ENCODE results near the gene GCDH.

The GCDH gene

GRCh38 chr19:12936582-12936981, 45.6 kb downstream of the GCDH start:
- DNase-seq: no peak
- TF ChIP-seq GATA1 (IDR thresholded peaks at IDR 0.05; ENCODE audit: low read depth, low read length) (no peak), POLR2A (IDR thresholded peaks at IDR 0.05; ENCODE audit: low read length) (no peak)

GRCh38 chr19:12937093-12937926, 46.4 kb downstream of the GCDH start:
- DNase-seq: peak; percentile 71 to 76
- TF ChIP-seq GATA1 (IDR thresholded peaks at IDR 0.05; ENCODE audit: low read depth, low read length) (no peak), POLR2A (IDR thresholded peaks at IDR 0.05; ENCODE audit: low read length) (no peak)

- TF ChIP-seq POLR2A (IDR thresholded peaks at IDR 0.05; ENCODE audit: low read length) (peak; percentile 99), GATA1 (IDR thresholded peaks at IDR 0.05; ENCODE audit: low read depth, low read length) (no peak)
- DNase-seq: peak; percentile 100
Observed at GRCh38 chr19:12937927-12938778, 47.2 kb downstream of the GCDH start, which contains the start of gene CALR. Gene CALR, plus strand, starts transcription at chr19:12938609. Its CDS starts 71 bp downstream, at chr19:12938680.

GRCh38 chr19:12938779-12939601, 48.0 kb downstream of the GCDH start:
- peak; percentile 79 to 87 for DNase-seq
- TF ChIP-seq GATA1 (IDR thresholded peaks at IDR 0.05; ENCODE audit: low read depth, low read length) (no peak), POLR2A (IDR thresholded peaks at IDR 0.05; ENCODE audit: low read length) (peak; percentile 86)

- TF ChIP-seq POLR2A (IDR thresholded peaks at IDR 0.05; ENCODE audit: low read length) (no peak), GATA1 (IDR thresholded peaks at IDR 0.05; ENCODE audit: low read depth, low read length) (no peak)
- no peak for DNase-seq
Observed at GRCh38 chr19:12939975-12940423, 49.0 kb downstream of the GCDH start.

- peak; percentile 37 for TF ChIP-seq POLR2A (IDR thresholded peaks at IDR 0.05; ENCODE audit: low read length)
- TF ChIP-seq GATA1 (IDR thresholded peaks at IDR 0.05; ENCODE audit: low read depth, low read length): no peak
- no peak for DNase-seq
Observed at GRCh38 chr19:12940897-12941296, 49.9 kb downstream of the GCDH start.

GRCh38 chr19:12943437-12944044, 52.6 kb downstream of the GCDH start:
- no peak for DNase-seq
- TF ChIP-seq GATA1 (IDR thresholded peaks at IDR 0.05; ENCODE audit: low read depth, low read length): no peak
- no peak for TF ChIP-seq POLR2A (IDR thresholded peaks at IDR 0.05; ENCODE audit: low read length)

- DNase-seq: no peak
- TF ChIP-seq GATA1 (IDR thresholded peaks at IDR 0.05; ENCODE audit: low read depth, low read length): no peak
- no peak for TF ChIP-seq POLR2A (IDR thresholded peaks at IDR 0.05; ENCODE audit: low read length)
Observed at GRCh38 chr19:12944104-12944674, 53.2 kb downstream of the GCDH start.

- TF ChIP-seq POLR2A (IDR thresholded peaks at IDR 0.05; ENCODE audit: low read length) (peak; percentile 96), GATA1 (IDR thresholded peaks at IDR 0.05; ENCODE audit: low read depth, low read length) (no peak)
- peak; percentile 99 to 100 for DNase-seq
Observed at GRCh38 chr19:12945479-12946091, 54.6 kb downstream of the GCDH start, which contains the start of gene RAD23A. Gene RAD23A, plus strand, starts transcription at chr19:12945862. Its CDS starts 87 bp downstream, at chr19:12945949.

GRCh38 chr19:12946092-12946721, 55.2 kb downstream of the GCDH start:
- peak; percentile 84 to 89 for DNase-seq
- TF ChIP-seq POLR2A (IDR thresholded peaks at IDR 0.05; ENCODE audit: low read length) (peak; percentile 19), GATA1 (IDR thresholded peaks at IDR 0.05; ENCODE audit: low read depth, low read length) (no peak)

GRCh38 chr19:12946731-12947496, 56.0 kb downstream of the GCDH start:
- DNase-seq: peak; percentile 52 to 76
- no peak for TF ChIP-seq POLR2A (IDR thresholded peaks at IDR 0.05; ENCODE audit: low read length)
- no peak for TF ChIP-seq GATA1 (IDR thresholded peaks at IDR 0.05; ENCODE audit: low read depth, low read length)

All from erythroblast (primary cell).